ENCODE measurements around the gene GABRB1. TPM values are rescaled to one million over a fixed set of nuclear protein-coding genes. Genes with fewer than 3 reads are reported as not detected.

The GABRB1 gene
- total RNA-seq, 3 donors from 2014 or later = 2.5 TPM; not detected in 2

DNA sequence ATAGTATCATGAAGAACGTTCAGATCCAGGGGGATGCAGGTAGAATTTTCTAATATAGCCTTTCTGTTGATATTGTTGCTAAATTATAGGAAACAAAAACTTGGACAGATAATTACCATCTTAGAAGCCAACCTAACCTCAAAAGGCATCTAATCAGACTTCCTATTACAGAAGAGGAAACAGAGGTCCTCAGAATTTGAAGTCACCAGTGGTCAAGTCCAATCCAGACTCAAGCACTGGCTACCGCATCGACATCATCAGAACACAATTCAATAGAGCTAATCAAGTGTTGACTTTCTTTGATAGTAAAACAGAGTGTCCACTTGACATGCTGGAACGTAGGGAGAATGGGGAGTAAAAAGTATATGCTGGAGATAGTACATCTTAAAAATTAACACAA is 443.4 kb downstream of the GABRB1 start:
- H3K4me3 ChIP-seq = no peak overlapping the region
- intact Hi-C loops (cut with DNase I; ENCODE audit: low total_unique reads) = no loop called here

DNA sequence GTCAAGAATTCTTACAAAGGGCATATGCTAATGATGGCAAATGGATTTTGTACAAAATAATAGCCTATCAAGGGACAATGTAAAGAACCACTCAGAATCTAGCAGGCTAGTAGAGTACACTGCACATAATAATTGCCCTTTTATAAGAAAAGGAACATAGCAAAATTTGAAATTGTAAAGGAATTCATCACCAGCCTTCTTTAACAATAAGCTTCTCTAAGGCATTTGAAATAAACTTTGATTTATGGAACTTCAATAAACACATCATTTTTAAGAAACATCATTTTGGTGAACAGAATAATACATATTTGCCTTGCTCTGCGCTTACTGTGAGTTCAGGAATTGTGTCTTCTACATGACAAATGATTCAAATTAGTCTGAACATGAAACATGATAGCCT is 444.0 kb downstream of the GABRB1 start:
- H3K27me3 ChIP-seq = no peaks in the 10 kb centered on the region
- H3K9me3 ChIP-seq = no peaks in the 10 kb centered on the region
- H3K36me3 ChIP-seq = no peaks in the 10 kb centered on the region
- no peak for DNase-seq (ENCODE audit: low spot score in 2 of 2)
- H3K4me1 ChIP-seq = no peaks in the 10 kb centered on the region
- H3K27ac ChIP-seq = no peak overlapping the region
- TF ChIP-seq, protein P1, sequence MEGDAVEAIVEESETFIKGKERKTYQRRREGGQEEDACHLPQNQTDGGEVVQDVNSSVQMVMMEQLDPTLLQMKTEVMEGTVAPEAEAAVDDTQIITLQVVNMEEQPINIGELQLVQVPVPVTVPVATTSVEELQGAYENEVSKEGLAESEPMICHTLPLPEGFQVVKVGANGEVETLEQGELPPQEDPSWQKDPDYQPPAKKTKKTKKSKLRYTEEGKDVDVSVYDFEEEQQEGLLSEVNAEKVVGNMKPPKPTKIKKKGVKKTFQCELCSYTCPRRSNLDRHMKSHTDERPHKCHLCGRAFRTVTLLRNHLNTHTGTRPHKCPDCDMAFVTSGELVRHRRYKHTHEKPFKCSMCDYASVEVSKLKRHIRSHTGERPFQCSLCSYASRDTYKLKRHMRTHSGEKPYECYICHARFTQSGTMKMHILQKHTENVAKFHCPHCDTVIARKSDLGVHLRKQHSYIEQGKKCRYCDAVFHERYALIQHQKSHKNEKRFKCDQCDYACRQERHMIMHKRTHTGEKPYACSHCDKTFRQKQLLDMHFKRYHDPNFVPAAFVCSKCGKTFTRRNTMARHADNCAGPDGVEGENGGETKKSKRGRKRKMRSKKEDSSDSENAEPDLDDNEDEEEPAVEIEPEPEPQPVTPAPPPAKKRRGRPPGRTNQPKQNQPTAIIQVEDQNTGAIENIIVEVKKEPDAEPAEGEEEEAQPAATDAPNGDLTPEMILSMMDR (IDR thresholded peaks at IDR 0.05) = no peak
- TF ChIP-seq POLR2AphosphoS5 (IDR thresholded peaks at IDR 0.05) = no peak
- TF ChIP-seq POLR2A (IDR thresholded peaks at IDR 0.05) = no peak
- intact Hi-C loops (cut with DNase I; ENCODE audit: low total_unique reads) = no loop called here
- H3K4me3 ChIP-seq = no peak overlapping the region

More for the DNA sequence above, 443.4 kb downstream of the GABRB1 start:
- no peaks in the 10 kb centered on the region for H3K9me3 ChIP-seq
- TF ChIP-seq POLR2AphosphoS5 (IDR thresholded peaks at IDR 0.05) (no peak), POLR2A (IDR thresholded peaks at IDR 0.05) (no peak)
- TF ChIP-seq, protein P1 (IDR thresholded peaks at IDR 0.05) = no peak
- no peaks in the 10 kb centered on the region for H3K36me3 ChIP-seq
- H3K4me1 ChIP-seq = no peaks in the 10 kb centered on the region
- no peak overlapping the region for H3K27ac ChIP-seq
- no peaks in the 10 kb centered on the region for H3K27me3 ChIP-seq
- DNase-seq (ENCODE audit: low spot score in 2 of 2) = no peak

Other genes with a start within 250 kb of the GABRB1 start
- gene COX7B2, start 122.3 kb upstream of the GABRB1 start, total RNA-seq = not detected
- gene GABRA4, start 38.0 kb upstream of the GABRB1 start, total RNA-seq = under 1 TPM in 1 of 3 donors, not detected in 2; 0.15 TPM